ENCODE measurements around the gene DAB2IP.

DAB2IP gene

DNA sequence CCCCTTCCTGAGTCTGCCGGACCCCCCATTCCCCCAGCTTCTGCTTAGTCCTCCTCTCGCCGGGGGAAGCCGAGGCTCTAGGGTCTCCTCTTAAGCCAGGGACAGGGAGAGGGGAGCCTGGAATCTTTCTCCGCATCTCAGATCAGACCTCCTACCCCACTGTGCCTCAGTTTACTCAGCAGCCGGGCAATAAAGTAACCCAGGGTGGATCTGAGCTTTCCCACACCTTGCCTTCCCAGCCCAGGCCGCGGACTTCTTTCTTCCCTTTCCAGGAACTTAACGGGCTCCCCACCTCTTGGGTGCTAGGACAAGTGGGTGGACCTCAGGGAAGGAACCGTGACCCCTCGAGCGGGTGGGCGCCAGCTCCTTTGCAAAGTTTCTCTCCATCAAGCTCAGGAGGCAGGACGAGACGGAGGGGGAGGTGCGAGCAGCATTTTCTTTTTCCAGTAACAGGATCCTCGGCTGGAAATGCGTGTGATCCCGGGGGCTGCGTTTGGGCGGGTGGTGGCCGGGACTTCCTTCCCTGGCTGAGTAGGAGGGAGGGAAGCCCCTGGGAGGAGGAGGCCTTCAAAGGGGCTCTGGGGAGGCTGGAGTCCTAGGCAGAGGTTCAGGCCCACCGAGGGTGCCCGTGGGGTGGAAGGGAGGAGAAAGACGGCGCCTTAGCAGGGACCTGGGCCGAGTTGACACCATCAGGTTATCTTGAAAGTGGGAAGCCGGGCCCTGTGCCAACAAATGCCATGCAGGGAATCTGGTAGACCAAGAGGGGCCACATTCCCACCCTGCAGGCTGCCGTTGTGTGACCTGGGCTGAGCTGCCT lies 795 bp downstream of the DAB2IP start:
- H2AFZ ChIP-seq (ENCODE audit: low read depth, low read length, severe bottlenecking), result no peak overlapping the region
- TF ChIP-seq EZH2phosphoT487 (conservative IDR thresholded peaks at IDR 0.05; ENCODE audit: low read length), result no peak
- TF ChIP-seq, protein P1, sequence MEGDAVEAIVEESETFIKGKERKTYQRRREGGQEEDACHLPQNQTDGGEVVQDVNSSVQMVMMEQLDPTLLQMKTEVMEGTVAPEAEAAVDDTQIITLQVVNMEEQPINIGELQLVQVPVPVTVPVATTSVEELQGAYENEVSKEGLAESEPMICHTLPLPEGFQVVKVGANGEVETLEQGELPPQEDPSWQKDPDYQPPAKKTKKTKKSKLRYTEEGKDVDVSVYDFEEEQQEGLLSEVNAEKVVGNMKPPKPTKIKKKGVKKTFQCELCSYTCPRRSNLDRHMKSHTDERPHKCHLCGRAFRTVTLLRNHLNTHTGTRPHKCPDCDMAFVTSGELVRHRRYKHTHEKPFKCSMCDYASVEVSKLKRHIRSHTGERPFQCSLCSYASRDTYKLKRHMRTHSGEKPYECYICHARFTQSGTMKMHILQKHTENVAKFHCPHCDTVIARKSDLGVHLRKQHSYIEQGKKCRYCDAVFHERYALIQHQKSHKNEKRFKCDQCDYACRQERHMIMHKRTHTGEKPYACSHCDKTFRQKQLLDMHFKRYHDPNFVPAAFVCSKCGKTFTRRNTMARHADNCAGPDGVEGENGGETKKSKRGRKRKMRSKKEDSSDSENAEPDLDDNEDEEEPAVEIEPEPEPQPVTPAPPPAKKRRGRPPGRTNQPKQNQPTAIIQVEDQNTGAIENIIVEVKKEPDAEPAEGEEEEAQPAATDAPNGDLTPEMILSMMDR (IDR thresholded peaks at IDR 0.05; ENCODE audit: insufficient read depth, low read length, poor library complexity, severe bottlenecking), result no peak
- no peak overlapping the region for H3K27ac ChIP-seq (ENCODE audit: low read depth, low read length)
- H3K9me3 ChIP-seq (ENCODE audit: insufficient read depth, low read length), result no peaks in the 10 kb centered on the region
- H3K4me2 ChIP-seq (ENCODE audit: low read depth, low read length, poor library complexity, severe bottlenecking), result no peak overlapping the region
- no peak overlapping the region for H3K9ac ChIP-seq (ENCODE audit: low read length)
- H3F3A ChIP-seq (ENCODE audit: insufficient read depth), result no peaks in the 10 kb centered on the region
- H4K20me1 ChIP-seq (ENCODE audit: low read depth, low read length), result no peaks in the 10 kb centered on the region
- no peaks in the 10 kb centered on the region for H3K9me2 ChIP-seq (replicated peaks; ENCODE audit: insufficient read depth, low read length)
- no peak overlapping the region for H3K4me3 ChIP-seq (ENCODE audit: insufficient read depth, low read length, poor library complexity, severe bottlenecking)
- H3K27me3 ChIP-seq (ENCODE audit: low read length), result no peaks in the 10 kb centered on the region
- H3K79me2 ChIP-seq (ENCODE audit: insufficient read depth, low read length), result no peaks in the 10 kb centered on the region
- no peaks in the 10 kb centered on the region for H3K36me3 ChIP-seq (ENCODE audit: low read length)

- H3K36me3 ChIP-seq (ENCODE audit: low read length), result no peaks in the 10 kb centered on the region
- no peaks in the 10 kb centered on the region for H3K9me3 ChIP-seq (ENCODE audit: insufficient read depth, low read length)
- H3K9me2 ChIP-seq (replicated peaks; ENCODE audit: insufficient read depth, low read length), result no peaks in the 10 kb centered on the region
- no peak overlapping the region for H3K4me3 ChIP-seq (ENCODE audit: insufficient read depth, low read length, poor library complexity, severe bottlenecking)
- H3F3A ChIP-seq (ENCODE audit: insufficient read depth), result no peaks in the 10 kb centered on the region
- no peak for TF ChIP-seq EZH2phosphoT487 (conservative IDR thresholded peaks at IDR 0.05; ENCODE audit: low read length)
- TF ChIP-seq, protein P1 (IDR thresholded peaks at IDR 0.05; ENCODE audit: insufficient read depth, low read length, poor library complexity, severe bottlenecking), result no peak
- H3K4me2 ChIP-seq (ENCODE audit: low read depth, low read length, poor library complexity, severe bottlenecking), result no peak overlapping the region
- H2AFZ ChIP-seq (ENCODE audit: low read depth, low read length, severe bottlenecking), result no peak overlapping the region
- no peaks in the 10 kb centered on the region for H3K79me2 ChIP-seq (ENCODE audit: insufficient read depth, low read length)
- no peaks in the 10 kb centered on the region for H4K20me1 ChIP-seq (ENCODE audit: low read depth, low read length)
- H3K27me3 ChIP-seq (ENCODE audit: low read length), result no peaks in the 10 kb centered on the region
- H3K27ac ChIP-seq (ENCODE audit: low read depth, low read length), result no peak overlapping the region
- H3K9ac ChIP-seq (ENCODE audit: low read length), result no peak overlapping the region
Observed at GRCh38 chr9:121652838-121653231, 1.4 kb downstream of the DAB2IP start.

GRCh38 chr9:121654499-121655140 lies 3.2 kb downstream of the DAB2IP start:
- Histone ChIP-seq H3K9ac (ENCODE audit: low read length) (no peak overlapping the region), H3K36me3 (ENCODE audit: low read length) (no peaks in the 10 kb centered on the region), H2AFZ (ENCODE audit: low read depth, low read length, severe bottlenecking) (no peak overlapping the region), H3F3A (ENCODE audit: insufficient read depth) (no peaks in the 10 kb centered on the region), H3K27ac (ENCODE audit: low read depth, low read length) (no peak overlapping the region), H3K79me2 (ENCODE audit: insufficient read depth, low read length) (no peaks in the 10 kb centered on the region), H3K9me3 (ENCODE audit: insufficient read depth, low read length) (no peaks in the 10 kb centered on the region), H3K27me3 (ENCODE audit: low read length) (no peaks in the 10 kb centered on the region), H3K9me2 (replicated peaks; ENCODE audit: insufficient read depth, low read length) (no peaks in the 10 kb centered on the region), H4K20me1 (ENCODE audit: low read depth, low read length) (no peaks in the 10 kb centered on the region), H3K4me3 (ENCODE audit: insufficient read depth, low read length, poor library complexity, severe bottlenecking) (no peak overlapping the region), H3K4me2 (ENCODE audit: low read depth, low read length, poor library complexity, severe bottlenecking) (no peak overlapping the region)
- TF ChIP-seq EZH2phosphoT487 (conservative IDR thresholded peaks at IDR 0.05; ENCODE audit: low read length), result no peak
- TF ChIP-seq, protein P1 (IDR thresholded peaks at IDR 0.05; ENCODE audit: insufficient read depth, low read length, poor library complexity, severe bottlenecking), result no peak
